Natural killer cell (primary cell): Measurements from ENCODE around the gene FBXW4. TPM values are rescaled to one million over a fixed set of nuclear protein-coding genes. Genes with fewer than 3 reads are reported as not detected.

Source experiments
- ATAC-seq, 3 donors: fragments of 150-1000 bp in 2 of 3; fragments of 200-7000 bp in 1 of 3; cut with Tn5 transposase; 1 replicate in 1 of 3; 2 replicates in 2 of 3; pipeline ENCODE4 v1.10.0; 2021; ENCODE audit warnings: mild to moderate bottlenecking in 2 of 3, moderate library complexity in 2 of 3
- DNase-seq, 2 donors: peaks; one replicate each; pipeline versions ENCODE4 v3.0.0 to v3.0.0-alpha.2; 2013 to 2021; ENCODE audit warnings: mixed read lengths in 1 of 2
- H3K27ac ChIP-seq: one replicate; pipeline ENCODE4 v1.5.1; 2013; ENCODE audit warnings: mild to moderate bottlenecking, low read length
- H3K27me3 ChIP-seq: one replicate; pipeline ENCODE4 v1.6.1; 2013; ENCODE audit warnings: low read length; ENCODE audit not compliant: control insufficient read depth, insufficient read depth
- H3K36me3 ChIP-seq: one replicate; pipeline ENCODE4 v1.6.1; 2013; ENCODE audit warnings: low read length; ENCODE audit not compliant: control insufficient read depth, insufficient read depth
- H3K4me1 ChIP-seq: one replicate; pipeline ENCODE4 v1.6.1; 2013; ENCODE audit warnings: low read length; ENCODE audit not compliant: control insufficient read depth, insufficient read depth
- H3K4me3 ChIP-seq: one replicate; pipeline ENCODE4 v1.5.1; 2013; ENCODE audit warnings: low read length
- H3K9me3 ChIP-seq: one replicate; pipeline ENCODE4 v1.6.1; 2013; ENCODE audit warnings: low read length; ENCODE audit not compliant: control insufficient read depth, insufficient read depth
- H3K27ac Mint-ChIP-seq, 2 donors: one replicate each; pipeline ENCODE4 v1.8.0; 2022; ENCODE audit warnings: mild to moderate bottlenecking in 2 of 2, mixed read lengths in 2 of 2, moderate library complexity in 1 of 2
- H3K27me3 Mint-ChIP-seq, 2 donors: one replicate each; pipeline ENCODE4 v1.8.0; 2022; ENCODE audit warnings: low read depth in 2 of 2, mixed read lengths in 2 of 2
- H3K36me3 Mint-ChIP-seq: one replicate; pipeline ENCODE4 v1.8.0; 2022; ENCODE audit warnings: mixed read lengths
- H3K4me1 Mint-ChIP-seq, 2 donors: one replicate each; pipeline ENCODE4 v1.8.0; 2022; ENCODE audit warnings: mixed read lengths in 2 of 2
- H3K4me3 Mint-ChIP-seq: one replicate; pipeline ENCODE4 v1.8.0; 2022; ENCODE audit warnings: mild to moderate bottlenecking, moderate library complexity, mixed read lengths
- H3K9me3 Mint-ChIP-seq, 2 donors: one replicate each; pipeline ENCODE4 v1.8.0; 2022; ENCODE audit warnings: mixed read lengths in 2 of 2
- WGBS: methylation state at CpG from one replicate; pipeline ENCODE4 v1.1.7; 2013; ENCODE audit warnings: missing lambda C conversion rate; ENCODE audit not compliant: insufficient coverage; 5-methylcytosine and 5-hydroxymethylcytosine counted together
- intact Hi-C: fragments of 100-400 bp; cut with micrococcal nuclease; formaldehyde crosslinking; loops from one replicate; pipeline ENCODE4 v1.14.2; 2022
- total RNA-seq, 4 donors: library from RNA; stranded (reverse); fragments of 120-200 nt in 1 of 4; gene quantifications; one replicate each; pipeline versions ENCODE4 v1.2.3 to v1.2.4, GENCODE V29; 2013 to 2022
- TF ChIP-seq, protein P1 (sequence below): fragments of 200-600 bp; IDR thresholded peaks from one replicate; pipeline ENCODE4 v1.8.0; 2022; ENCODE audit warnings: antibody characterized with exemption

FBXW4 gene
- total RNA-seq, 3 donors from 2014 or later (not counting 1 experiment from before 2014, with no cell fraction given), result 85.9 to 106 (median 91.9) TPM

DNA sequence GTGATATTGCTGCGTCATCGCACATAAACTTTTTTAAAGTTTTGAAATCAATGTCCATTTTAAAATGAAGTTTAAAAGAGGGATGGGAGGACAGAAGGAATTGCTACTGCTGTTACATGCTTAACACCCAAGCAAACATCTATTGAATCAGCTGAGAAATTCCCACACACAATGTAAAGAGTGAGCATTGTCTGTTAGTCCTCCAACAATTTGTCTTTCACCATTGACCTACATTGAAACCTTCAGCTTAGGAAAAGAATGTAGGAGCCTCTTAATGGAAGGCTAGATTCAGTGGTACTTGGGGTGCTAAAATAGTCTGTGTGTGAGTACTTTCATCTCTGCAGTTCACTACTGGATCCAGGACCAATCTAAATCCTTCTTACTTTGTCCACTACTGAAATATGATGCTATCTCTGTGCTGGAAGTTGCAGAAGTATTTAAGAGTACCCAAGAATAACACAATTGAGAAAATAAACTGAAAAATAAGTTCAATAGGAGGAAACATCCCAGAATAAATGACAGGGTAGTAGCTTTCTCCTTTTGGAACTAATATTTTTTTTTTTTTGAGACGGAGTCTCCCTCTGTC lies 23.8 kb upstream of the FBXW4 start:
- TF ChIP-seq, protein P1, sequence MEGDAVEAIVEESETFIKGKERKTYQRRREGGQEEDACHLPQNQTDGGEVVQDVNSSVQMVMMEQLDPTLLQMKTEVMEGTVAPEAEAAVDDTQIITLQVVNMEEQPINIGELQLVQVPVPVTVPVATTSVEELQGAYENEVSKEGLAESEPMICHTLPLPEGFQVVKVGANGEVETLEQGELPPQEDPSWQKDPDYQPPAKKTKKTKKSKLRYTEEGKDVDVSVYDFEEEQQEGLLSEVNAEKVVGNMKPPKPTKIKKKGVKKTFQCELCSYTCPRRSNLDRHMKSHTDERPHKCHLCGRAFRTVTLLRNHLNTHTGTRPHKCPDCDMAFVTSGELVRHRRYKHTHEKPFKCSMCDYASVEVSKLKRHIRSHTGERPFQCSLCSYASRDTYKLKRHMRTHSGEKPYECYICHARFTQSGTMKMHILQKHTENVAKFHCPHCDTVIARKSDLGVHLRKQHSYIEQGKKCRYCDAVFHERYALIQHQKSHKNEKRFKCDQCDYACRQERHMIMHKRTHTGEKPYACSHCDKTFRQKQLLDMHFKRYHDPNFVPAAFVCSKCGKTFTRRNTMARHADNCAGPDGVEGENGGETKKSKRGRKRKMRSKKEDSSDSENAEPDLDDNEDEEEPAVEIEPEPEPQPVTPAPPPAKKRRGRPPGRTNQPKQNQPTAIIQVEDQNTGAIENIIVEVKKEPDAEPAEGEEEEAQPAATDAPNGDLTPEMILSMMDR, result no peak
- Histone ChIP-seq H3K27me3 (no peaks in the 10 kb centered on the region), H3K36me3 (no peaks in the 10 kb centered on the region), H3K4me3 (no peak overlapping the region), H3K9me3 (no peaks in the 10 kb centered on the region), H3K27ac (no peak overlapping the region), H3K4me1 (no peaks in the 10 kb centered on the region)
- no peak overlapping the region for H3K4me3 Mint-ChIP-seq
- H3K27me3 Mint-ChIP-seq, result peaks cover 14 to 17% of the 10 kb centered on the region in 2 donors
- no peaks in the 10 kb centered on the region for H3K36me3 Mint-ChIP-seq
- H3K27ac Mint-ChIP-seq, result no peak overlapping the region
- ATAC-seq (no peak), DNase-seq (no peak)
- no peaks in the 10 kb centered on the region for H3K4me1 Mint-ChIP-seq
- WGBS, result 100% methylated on average over 1 of the region's 3 CpGs
- no peaks in the 10 kb centered on the region for H3K9me3 Mint-ChIP-seq
- intact Hi-C loops, result no loop called here

DNA sequence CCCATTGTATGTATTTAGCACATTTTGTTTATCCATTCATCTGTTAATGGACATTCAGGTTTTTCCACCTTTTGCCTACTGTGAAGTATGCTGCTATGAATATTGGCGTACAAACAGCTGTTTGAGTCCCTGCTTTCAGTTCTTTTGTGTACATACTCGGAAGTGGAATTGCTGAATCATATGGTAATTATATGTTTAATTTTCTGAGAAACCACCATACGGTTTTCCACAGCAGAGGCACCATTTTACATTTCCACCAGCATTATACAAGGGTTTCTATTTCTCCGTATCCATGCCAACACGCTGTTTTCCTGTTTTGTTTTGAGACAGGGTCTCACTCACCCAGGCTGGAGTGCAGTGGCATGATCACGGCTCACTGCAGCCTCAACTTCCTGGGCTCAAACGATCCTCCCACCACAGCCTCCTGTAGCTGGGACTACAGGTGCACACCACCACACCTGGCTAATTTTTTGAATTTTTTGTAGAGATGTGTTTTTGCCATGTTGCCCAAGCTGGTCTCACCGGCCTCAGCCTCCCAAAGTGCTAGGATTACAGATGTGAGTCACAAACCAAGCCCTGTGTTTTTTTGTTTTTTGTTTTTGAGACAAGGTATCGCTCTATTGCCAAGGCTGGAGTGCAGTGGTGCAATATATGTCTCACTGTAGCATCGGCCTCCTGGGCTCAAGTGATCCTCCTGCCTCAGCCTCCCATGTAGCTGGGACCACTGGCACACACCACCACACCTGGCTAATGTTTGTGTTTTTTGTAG lies 22.1 kb upstream of the FBXW4 start:
- Histone ChIP-seq H3K36me3 (no peaks in the 10 kb centered on the region), H3K4me3 (no peak overlapping the region), H3K9me3 (no peaks in the 10 kb centered on the region), H3K27me3 (no peaks in the 10 kb centered on the region), H3K4me1 (no peaks in the 10 kb centered on the region), H3K27ac (no peak overlapping the region)
- no peaks in the 10 kb centered on the region for H3K36me3 Mint-ChIP-seq
- no peak overlapping the region for H3K27ac Mint-ChIP-seq
- no peak overlapping the region for H3K4me3 Mint-ChIP-seq
- H3K9me3 Mint-ChIP-seq, result no peaks in the 10 kb centered on the region
- WGBS, result 82% methylated on average over 7 of the region's 10 CpGs
- H3K4me1 Mint-ChIP-seq, result no peaks in the 10 kb centered on the region
- TF ChIP-seq, protein P1, result no peak
- DNase-seq, result no peak
- H3K27me3 Mint-ChIP-seq, result peaks cover 12 to 17% of the 10 kb centered on the region in 2 donors
- intact Hi-C loops, result no loop called here
- no peak for ATAC-seq

DNA sequence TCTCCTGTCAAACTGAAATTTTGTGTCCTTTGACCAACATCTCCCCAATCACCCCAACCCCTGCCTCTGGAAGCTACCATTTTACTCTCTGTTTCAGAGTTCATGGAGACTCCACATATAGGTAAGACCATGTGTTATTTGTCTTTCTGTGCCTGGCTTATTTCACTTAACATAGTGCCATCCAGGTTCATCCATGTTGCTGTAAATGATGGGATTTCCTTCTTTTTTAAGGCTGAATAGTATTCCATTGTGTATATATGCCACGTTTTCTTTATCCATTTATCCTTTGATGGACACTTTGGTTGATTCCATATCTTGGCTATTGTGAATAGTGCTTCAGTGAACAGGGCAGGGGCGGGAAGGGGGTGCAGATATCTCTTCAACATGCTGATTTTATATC lies 18.0 kb upstream of the FBXW4 start:
- TF ChIP-seq, protein P1, result no peak
- Histone ChIP-seq H3K9me3 (no peaks in the 10 kb centered on the region), H3K36me3 (no peaks in the 10 kb centered on the region), H3K4me1 (no peaks in the 10 kb centered on the region), H3K4me3 (no peak overlapping the region), H3K27me3 (peaks cover 5% of the 10 kb centered on the region), H3K27ac (no peak overlapping the region)
- peaks cover 18 to 34% of the 10 kb centered on the region in 2 donors for H3K27me3 Mint-ChIP-seq
- intact Hi-C loops, result no loop called here
- no peak for ATAC-seq
- H3K9me3 Mint-ChIP-seq, result no peaks in the 10 kb centered on the region
- WGBS, result 82% methylated on average over 1 of the region's 2 CpGs
- H3K4me1 Mint-ChIP-seq, result no peaks in the 10 kb centered on the region
- H3K36me3 Mint-ChIP-seq, result no peaks in the 10 kb centered on the region
- H3K4me3 Mint-ChIP-seq, result no peak overlapping the region
- no peak for DNase-seq
- H3K27ac Mint-ChIP-seq, result no peak overlapping the region
